ENCODE data around the gene PPFIBP1.
"Not testable (repeated sequence)": the region's sequence is repeated elsewhere in the genome, so short reads cannot be mapped to it uniquely, and the experiment has no call there.

PPFIBP1 gene

GRCh38 chr12:27622436-27623195 is 98.6 kb downstream of the PPFIBP1 start:
- no peak for TF ChIP-seq CTCF (IDR thresholded peaks at IDR 0.05; ENCODE audit: low read depth, low read length)
- H3K4me3 ChIP-seq (replicated peaks in 1 of 2; ENCODE audit: low read depth in 2 of 2, low read length in 2 of 2): no peak overlapping the region
- DNase-seq (ENCODE audit: low read depth in 2 of 2): peak in 1 of 2 donors; percentile 44

- peak; percentile 39 to 65 for DNase-seq (ENCODE audit: low read depth in 2 of 2)
- H3K4me3 ChIP-seq (replicated peaks in 1 of 2; ENCODE audit: low read depth in 2 of 2, low read length in 2 of 2): no peak overlapping the region
- TF ChIP-seq CTCF (IDR thresholded peaks at IDR 0.05; ENCODE audit: low read depth, low read length): no peak
These were observed 99.6 kb downstream of the PPFIBP1 start for GRCh38 chr12:27623645-27624044.

- no peak for DNase-seq (ENCODE audit: low read depth in 2 of 2)
- no peak for TF ChIP-seq CTCF (IDR thresholded peaks at IDR 0.05; ENCODE audit: low read depth, low read length)
These were observed 100.6 kb downstream of the PPFIBP1 start for GRCh38 chr12:27624586-27624985.

GRCh38 chr12:27627123-27627852 is 103.3 kb downstream of the PPFIBP1 start:
- TF ChIP-seq CTCF (IDR thresholded peaks at IDR 0.05; ENCODE audit: low read depth, low read length): no peak
- peak overlapping the region in 1 of 2 donors; percentile 13 for H3K4me3 ChIP-seq (replicated peaks in 1 of 2; ENCODE audit: low read depth in 2 of 2, low read length in 2 of 2)
- peak; percentile 87 to 93 for DNase-seq (ENCODE audit: low read depth in 2 of 2)

More at GRCh38 chr12:27624586-27624985, 100.6 kb downstream of the PPFIBP1 start:
- H3K4me3 ChIP-seq (replicated peaks in 1 of 2; ENCODE audit: low read depth in 2 of 2, low read length in 2 of 2): no peak overlapping the region

GRCh38 chr12:27627853-27628469 is 104.0 kb downstream of the PPFIBP1 start:
- H3K4me3 ChIP-seq (replicated peaks in 1 of 2; ENCODE audit: low read depth in 2 of 2, low read length in 2 of 2): peak overlapping the region in 1 of 2 donors; percentile 13
- DNase-seq (ENCODE audit: low read depth in 2 of 2): not testable (repeated sequence)

GRCh38 chr12:27630219-27630618 is 106.2 kb downstream of the PPFIBP1 start:
- not testable (repeated sequence) for DNase-seq (ENCODE audit: low read depth in 2 of 2); H3K4me3 ChIP-seq (replicated peaks in 1 of 2; ENCODE audit: low read depth in 2 of 2, low read length in 2 of 2)

- TF ChIP-seq CTCF (IDR thresholded peaks at IDR 0.05; ENCODE audit: low read depth, low read length): no peak
- H3K4me3 ChIP-seq (replicated peaks in 1 of 2; ENCODE audit: low read depth in 2 of 2, low read length in 2 of 2): no peak overlapping the region
- no peak for DNase-seq (ENCODE audit: low read depth in 2 of 2)
These were observed 107.4 kb downstream of the PPFIBP1 start for GRCh38 chr12:27631365-27631764.

All from cardiac fibroblast (primary cell).